Activated T-cell treated with anti-CD3 and anti-CD28 coated beads, Interleukin-2, amount 50 U/mL, for 4 hours (primary cell): ENCODE data around the gene PLCG2. TPM values are rescaled to one million over a fixed set of nuclear protein-coding genes. Genes with fewer than 3 reads are reported as not detected.
A peak's percentile ranks its signal among the peaks of the same experiment; 100 is the strongest.
"Not testable (repeated sequence)": the region's sequence is repeated elsewhere in the genome, so short reads cannot be mapped to it uniquely, and the experiment has no call there.

Experiments used
- ATAC-seq, 2 donors: fragments of 200-7000 bp; cut with Tn5 transposase; one replicate each; pipeline ENCODE4 v1.10.0; 2021
- DNase-seq: peaks from one replicate; pipeline ENCODE4 v3.0.0-alpha.2; 2020
- H3K27me3 Mint-ChIP-seq: one replicate; pipeline ENCODE4 v1.8.0; 2021; ENCODE audit warnings: low read depth, mixed read lengths
- H3K36me3 Mint-ChIP-seq: one replicate; pipeline ENCODE4 v1.8.0; 2022; ENCODE audit warnings: mixed read lengths; ENCODE audit not compliant: insufficient read depth
- H3K4me1 Mint-ChIP-seq: one replicate; pipeline ENCODE4 v1.8.0; 2021; ENCODE audit warnings: low read depth, mixed read lengths
- H3K4me3 Mint-ChIP-seq: one replicate; pipeline ENCODE4 v1.8.0; 2021; ENCODE audit warnings: mild to moderate bottlenecking, moderate library complexity, mixed read lengths
- H3K9me3 Mint-ChIP-seq: one replicate; pipeline ENCODE4 v1.8.0; 2021; ENCODE audit warnings: mixed read lengths
- total RNA-seq, 3 donors: library from RNA; stranded (reverse); gene quantifications; one replicate each; pipeline ENCODE4 v1.2.1, GENCODE V29; 2021

Gene PLCG2
- total RNA-seq, 3 donors from 2014 or later = 2.6 to 3.4 (median 2.7) TPM

DNA sequence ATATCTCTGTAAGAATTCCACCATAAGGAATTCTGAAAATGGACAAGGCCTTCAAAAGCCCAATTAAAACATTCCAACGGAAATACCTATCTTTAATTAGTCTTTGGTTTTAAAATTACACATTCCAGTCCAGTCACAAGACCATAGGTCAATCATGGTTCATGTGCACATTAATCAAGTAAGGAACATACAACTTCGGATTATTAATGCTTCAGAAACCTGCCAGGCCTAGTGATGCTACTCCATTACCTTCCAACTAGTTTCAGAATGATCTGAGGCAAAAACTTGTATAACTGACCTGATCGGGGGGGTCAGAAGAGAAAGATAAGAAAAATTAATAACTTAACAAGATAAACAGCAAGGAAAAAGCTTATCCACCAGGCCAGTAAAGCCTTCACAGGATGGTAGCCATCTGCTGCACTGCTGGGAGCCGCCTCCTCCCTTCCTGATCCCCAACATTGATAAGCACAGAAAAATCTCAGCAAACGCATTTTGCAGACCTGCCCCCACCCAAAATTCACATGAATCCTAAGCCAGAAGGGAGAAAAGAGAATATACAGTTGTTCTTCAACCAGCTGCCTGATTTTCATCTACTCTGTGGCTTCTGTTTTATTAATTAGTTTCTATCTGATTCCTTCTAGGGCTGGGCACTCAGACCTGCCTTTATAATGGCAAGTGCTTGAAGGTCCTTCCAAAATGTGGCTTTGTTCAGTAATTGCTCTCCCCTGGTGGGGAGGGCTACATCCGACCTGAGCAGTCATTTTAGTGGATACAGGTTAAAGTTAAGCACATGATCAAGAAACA, 226.1 kb downstream of the PLCG2 start:
- ATAC-seq (no peak), DNase-seq (no peak)
- Mint-ChIP-seq H3K36me3 (peaks cover 5% of the 10 kb centered on the region), H3K4me3 (no peak overlapping the region), H3K4me1 (no peaks in the 10 kb centered on the region), H3K9me3 (peaks cover 14% of the 10 kb centered on the region), H3K27me3 (peaks cover 4% of the 10 kb centered on the region)

DNA sequence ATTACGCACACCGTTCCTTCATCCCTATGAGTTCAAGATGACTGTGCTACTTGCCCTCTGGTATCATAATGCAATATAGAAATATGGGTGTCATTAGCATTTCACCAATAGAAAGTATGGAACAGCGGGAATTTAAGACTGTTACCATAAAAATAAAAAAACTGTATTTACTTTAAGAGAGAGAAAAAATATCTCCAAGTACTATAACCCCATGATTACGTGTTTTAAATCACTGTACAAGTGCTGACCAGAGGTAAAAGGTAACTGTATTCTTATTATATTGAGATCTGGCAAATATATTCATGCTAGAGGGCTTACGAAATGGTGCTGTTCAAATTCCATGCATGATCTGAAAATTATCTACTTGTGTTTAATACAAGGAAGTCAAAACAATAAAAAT, 226.9 kb downstream of the PLCG2 start:
- Mint-ChIP-seq H3K4me1 (peaks cover 7% of the 10 kb centered on the region), H3K4me3 (no peak overlapping the region), H3K36me3 (peaks cover 9% of the 10 kb centered on the region), H3K9me3 (peaks cover 14% of the 10 kb centered on the region), H3K27me3 (peaks cover 9% of the 10 kb centered on the region)
- no peak for ATAC-seq
- no peak for DNase-seq

DNA sequence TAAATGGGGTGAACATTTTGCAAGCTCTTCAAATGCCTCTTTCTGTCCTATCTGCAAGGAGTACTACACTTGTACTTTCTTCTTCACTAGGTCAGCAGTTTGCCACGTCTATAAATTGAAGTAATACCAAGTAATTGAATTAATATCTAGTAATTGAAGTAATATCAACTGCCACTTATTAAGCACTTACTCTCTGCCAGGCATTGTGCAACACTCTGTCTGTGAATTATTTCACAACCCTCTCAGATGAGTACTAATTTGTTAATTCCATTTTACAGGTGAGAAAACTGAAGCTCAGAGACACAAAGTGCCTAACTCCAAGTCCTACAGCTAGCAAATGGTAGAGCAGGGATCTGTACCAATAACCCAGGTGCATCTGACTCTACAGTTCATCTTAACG, 228.1 kb downstream of the PLCG2 start:
- Mint-ChIP-seq H3K36me3 (peaks cover 9% of the 10 kb centered on the region), H3K9me3 (peaks cover 14% of the 10 kb centered on the region), H3K4me3 (no peak overlapping the region), H3K27me3 (peaks cover 12% of the 10 kb centered on the region), H3K4me1 (peaks cover 11% of the 10 kb centered on the region)
- DNase-seq (no peak), ATAC-seq (no peak)

DNA sequence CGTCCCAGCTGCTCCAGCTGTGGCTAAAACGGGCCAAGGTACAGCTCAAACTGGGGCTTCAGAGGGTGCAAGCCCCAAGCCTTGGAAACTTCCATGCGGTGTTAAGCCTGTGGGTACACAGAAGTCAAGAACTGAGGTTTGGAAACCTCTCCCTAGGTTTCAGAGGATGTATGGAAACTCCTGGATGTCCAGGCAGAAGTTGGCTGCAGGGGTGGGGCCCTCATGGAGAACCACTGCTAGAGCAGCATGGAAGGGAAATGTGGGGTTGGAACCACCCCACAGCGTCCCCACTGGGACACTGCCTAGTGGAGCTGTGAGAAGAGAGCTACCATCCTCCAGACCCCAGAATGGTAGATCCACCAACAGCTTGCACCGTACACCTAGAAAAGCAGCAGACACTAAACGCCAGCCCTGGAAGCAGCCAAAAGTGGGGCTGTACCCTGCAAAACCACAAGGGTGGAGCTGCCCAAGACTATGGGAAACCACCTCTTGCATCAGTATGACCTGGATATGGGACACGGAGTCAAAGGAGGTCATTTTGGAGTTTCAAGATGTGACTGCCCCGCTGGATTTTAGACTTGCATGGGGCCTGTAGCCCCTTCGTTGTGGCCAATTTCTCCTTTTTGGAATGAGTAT, 230.0 kb downstream of the PLCG2 start:
- DNase-seq (no peak), ATAC-seq (no peak)
- H3K4me3 Mint-ChIP-seq = no peak overlapping the region
- peaks cover 11% of the 10 kb centered on the region for H3K4me1 Mint-ChIP-seq
- peaks cover 17% of the 10 kb centered on the region for H3K27me3 Mint-ChIP-seq
- peaks cover 7% of the 10 kb centered on the region for H3K36me3 Mint-ChIP-seq
- peaks cover 14% of the 10 kb centered on the region for H3K9me3 Mint-ChIP-seq

DNA sequence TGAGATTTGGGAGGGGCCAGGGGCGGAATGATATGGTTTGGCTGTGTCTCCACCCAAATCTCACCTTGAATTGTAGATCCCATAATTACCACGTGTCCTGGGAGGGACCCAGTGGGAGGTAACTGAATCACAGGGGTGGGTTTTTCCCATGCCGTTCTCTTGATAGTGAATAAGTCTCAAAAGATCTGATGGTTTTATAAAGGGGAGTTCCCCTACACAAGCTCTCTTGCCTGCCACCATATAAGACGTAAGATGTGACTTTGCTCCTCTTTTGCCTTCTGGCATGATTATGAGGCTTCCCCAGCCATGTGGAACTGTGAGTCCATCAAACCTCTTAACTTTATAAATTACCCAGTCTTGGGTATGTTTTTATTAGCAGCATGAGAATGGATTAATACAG, 230.7 kb downstream of the PLCG2 start:
- ATAC-seq = peak in 1 of 2 donors; percentile 10
- peaks cover 11% of the 10 kb centered on the region for H3K4me1 Mint-ChIP-seq
- not testable (repeated sequence) for DNase-seq, H3K36me3 Mint-ChIP-seq, H3K4me3 Mint-ChIP-seq
- peaks cover 15% of the 10 kb centered on the region for H3K9me3 Mint-ChIP-seq
- H3K27me3 Mint-ChIP-seq = peaks cover 17% of the 10 kb centered on the region

DNA sequence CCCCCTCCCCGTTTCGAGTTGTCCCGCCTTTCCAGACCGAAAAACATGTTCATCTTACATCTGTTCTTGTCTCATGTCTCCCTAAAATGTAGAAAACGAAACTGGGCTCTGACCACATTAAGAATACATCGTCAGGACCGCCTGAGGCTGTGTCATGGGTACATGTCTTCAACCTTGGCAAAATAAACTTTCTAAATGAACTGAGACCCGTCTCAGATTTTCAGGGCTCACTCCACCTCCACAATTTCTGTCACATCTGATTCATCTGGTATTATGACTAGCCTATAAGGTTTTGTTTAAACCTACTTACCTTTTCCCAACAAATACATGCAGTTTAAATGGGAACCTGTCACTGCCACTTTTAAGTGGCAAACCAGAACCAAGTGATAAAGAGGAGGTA, 231.6 kb downstream of the PLCG2 start:
- ATAC-seq (peak; percentile 32 to 56), DNase-seq (no peak)
- Mint-ChIP-seq H3K4me3 (peak overlapping the region; percentile 78), H3K4me1 (peaks cover 11% of the 10 kb centered on the region), H3K27me3 (peaks cover 17% of the 10 kb centered on the region), H3K9me3 (peaks cover 20% of the 10 kb centered on the region), H3K36me3 (peaks cover 6% of the 10 kb centered on the region)

DNA sequence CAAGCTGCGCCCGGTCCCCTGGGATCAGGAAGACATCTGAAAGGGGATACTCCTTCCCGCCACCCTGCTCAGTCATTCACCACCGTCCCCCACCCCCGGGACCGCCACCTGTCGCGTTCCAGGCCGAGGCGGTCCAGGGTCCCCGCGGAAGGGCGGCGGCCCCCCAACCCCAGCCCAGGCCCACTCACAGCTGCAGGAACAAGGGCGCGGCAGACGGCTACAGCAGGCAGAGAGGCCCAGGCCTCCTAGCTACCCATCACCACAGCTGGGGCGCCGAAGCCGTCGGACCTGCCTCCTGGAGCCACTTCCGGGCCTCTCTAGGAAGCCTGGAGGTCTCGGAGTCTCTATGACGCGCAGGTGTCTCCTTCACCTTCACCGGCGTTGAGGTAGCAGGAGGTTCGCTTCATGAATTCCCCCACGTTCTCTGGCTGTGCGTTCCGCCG, 232.1 kb downstream of the PLCG2 start, which contains the start of gene SDR42E1:
Gene SDR42E1, minus strand, starts transcription at position 272 of the 443 bp plus-strand sequence. CDS start 10,612 bp downstream, outside the sequence.
- ATAC-seq = peak; percentile 88 to 92
- Mint-ChIP-seq H3K9me3 (peaks cover 20% of the 10 kb centered on the region), H3K27me3 (peaks cover 17% of the 10 kb centered on the region), H3K4me1 (peaks cover 11% of the 10 kb centered on the region), H3K4me3 (peak within 1 kb of the TSS; percentile 78), H3K36me3 (peaks cover 6% of the 10 kb centered on the region)
- DNase-seq = peak; percentile 58

Other genes with a start within 250 kb of the PLCG2 start
- 1 to 10 TPM; 2.0 to 5.7 (median 5.5) TPM for gene SDR42E1, start 232.2 kb downstream of the PLCG2 start, total RNA-seq